HPDE6-E6E7 (cell line): Measurements from ENCODE around the gene FGD2.

Experiments used
- DNase-seq: peaks from one replicate; pipeline ENCODE4 v3.0.0; 2011; ENCODE audit warnings: missing footprints; ENCODE audit errors: extremely low spot score

The FGD2 gene

DNA sequence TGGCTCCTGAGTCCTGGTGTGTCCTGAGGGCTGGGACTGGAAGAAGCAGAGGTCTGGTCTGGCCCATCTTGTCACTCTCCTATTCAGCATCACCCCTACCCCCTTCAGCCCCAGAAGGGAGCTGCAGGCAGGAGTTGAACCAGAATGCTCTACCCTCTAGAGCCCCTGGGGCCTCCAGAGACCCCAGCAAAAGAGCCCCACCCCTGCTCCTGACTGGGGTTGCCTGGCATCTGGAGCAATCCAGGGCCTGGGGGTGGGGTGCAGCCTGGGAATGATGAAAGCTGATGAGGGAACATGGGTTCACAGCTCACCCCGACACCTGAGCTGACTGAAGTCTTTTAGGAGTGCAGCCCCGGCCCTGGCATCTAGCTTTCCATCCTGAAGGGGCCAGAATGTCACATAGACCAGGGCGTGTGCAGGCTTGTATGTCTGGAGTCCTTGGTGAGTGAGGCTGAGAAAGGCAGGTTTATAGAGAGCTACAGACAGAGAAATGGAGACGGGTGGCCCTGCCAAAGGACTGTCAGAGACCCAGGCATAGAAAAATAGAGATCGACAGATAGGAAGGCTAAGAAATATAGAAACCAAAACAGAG lies 12.2 kb downstream of the FGD2 start:
- no peak for DNase-seq

GRCh38 chr6:37018198-37019064 lies 13.0 kb downstream of the FGD2 start:
- DNase-seq = peak; percentile 86

- no peak for DNase-seq
These were observed 13.6 kb downstream of the FGD2 start for GRCh38 chr6:37019065-37019450.

GRCh38 chr6:37020381-37020780 lies 14.9 kb downstream of the FGD2 start:
- no peak for DNase-seq

GRCh38 chr6:37020812-37021211 lies 15.4 kb downstream of the FGD2 start:
- DNase-seq = no peak

DNA sequence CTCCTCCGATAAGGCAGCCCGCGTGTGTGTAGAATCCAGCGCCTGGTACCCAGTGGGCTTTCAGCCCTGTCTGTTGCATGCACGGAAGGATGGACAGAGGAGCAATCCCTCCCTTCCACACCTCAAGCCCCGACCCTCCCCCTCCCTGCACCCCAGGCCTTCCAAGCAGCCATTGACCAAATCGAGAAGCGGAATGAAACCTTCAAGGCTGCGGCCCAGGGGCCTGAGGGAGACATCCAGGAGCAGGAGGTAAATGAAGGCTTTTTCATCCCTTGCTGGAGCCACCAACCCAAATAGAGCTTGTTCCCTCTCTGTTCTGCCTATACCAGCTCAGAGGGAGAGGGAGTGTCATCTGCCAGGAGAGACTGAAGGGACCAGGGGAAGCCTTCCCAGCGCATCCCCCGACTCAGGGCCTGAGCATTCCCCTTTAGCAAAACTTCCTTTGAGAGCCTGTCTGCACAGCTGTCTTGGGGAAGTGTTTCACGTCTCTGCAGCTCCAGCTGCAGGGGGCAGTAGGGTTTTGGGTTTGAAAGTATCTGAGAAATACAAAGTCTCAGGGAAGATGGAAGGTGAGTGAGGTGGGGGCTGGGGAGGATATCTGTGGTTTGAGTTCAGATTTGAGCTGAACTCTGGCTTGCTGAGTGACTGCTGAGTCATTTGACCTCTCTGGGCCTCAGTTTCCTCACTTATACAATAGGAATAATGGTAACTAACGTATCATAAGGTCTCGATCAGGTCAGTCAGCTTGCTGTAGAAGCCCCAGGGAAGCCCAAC lies 16.1 kb downstream of the FGD2 start:
- no peak for DNase-seq

DNA sequence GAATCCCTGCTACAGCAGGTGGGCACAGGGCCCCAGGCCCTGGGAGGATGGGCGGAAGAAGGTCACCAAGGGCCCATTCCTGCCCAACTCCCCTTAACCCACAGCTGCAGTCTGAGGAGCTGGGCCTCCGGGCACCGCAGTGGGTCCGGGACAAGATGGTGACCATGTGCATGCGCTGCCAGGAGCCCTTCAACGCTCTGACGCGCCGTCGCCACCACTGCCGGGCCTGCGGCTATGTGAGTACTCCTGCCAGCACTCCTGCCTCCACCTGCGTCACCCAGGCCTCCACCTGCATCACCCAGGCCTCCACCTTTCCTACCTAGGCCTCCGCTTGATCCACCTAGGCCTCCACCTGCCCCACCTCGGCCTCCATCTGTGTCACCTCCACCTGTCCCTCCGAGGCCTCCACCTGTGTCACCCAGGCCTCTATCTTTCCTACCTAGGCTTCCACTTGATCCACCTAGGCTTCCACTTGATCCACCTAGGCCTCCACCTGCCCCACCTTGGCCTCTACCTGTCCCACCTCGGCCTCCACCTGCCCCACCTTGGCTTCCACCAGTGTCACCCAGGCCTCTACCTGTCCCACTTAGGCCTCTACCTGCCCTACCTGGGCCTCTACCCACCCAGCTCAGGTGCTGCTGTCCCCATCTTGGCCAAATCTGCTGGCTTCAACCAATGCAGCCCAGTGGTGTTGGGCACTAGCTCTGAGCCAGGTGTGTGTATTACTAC lies 16.8 kb downstream of the FGD2 start:
- no peak for DNase-seq

DNA sequence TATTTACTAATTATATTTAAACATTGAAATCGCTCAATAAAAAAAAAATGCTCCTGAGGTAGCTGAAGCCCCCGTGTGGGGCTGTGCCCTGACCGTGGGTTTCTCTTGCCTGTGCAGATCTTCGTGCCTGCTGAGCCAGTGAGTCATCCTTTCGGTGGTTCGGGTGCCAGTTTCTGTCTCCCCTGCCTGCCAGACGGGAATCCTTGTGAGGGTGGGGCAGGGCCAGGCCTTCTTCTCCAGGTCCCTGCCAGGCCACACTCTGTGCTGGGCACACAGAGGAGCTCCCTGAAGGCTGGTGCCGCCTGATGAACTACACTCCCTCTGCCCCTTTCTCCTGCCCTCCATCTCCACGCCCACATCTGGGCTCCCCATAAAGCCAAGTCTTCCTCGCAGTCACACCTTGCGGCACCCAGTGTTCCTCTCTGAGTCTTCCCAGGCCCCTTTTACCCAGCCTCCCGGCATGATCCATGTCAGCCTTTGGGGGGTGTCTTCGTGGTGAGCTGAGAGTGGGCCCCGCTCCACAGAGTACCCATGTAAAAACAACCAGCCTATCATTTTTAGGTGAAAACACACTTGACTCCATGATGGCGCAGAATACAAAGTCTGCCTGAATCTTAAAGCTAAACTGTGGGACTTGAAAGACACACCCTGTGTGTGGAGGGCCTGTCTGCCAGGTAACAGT lies 19.3 kb downstream of the FGD2 start:
- DNase-seq = peak; percentile 89

- no peak for DNase-seq
These were observed 20.4 kb downstream of the FGD2 start for GRCh38 chr6:37025621-37026466.

DNA sequence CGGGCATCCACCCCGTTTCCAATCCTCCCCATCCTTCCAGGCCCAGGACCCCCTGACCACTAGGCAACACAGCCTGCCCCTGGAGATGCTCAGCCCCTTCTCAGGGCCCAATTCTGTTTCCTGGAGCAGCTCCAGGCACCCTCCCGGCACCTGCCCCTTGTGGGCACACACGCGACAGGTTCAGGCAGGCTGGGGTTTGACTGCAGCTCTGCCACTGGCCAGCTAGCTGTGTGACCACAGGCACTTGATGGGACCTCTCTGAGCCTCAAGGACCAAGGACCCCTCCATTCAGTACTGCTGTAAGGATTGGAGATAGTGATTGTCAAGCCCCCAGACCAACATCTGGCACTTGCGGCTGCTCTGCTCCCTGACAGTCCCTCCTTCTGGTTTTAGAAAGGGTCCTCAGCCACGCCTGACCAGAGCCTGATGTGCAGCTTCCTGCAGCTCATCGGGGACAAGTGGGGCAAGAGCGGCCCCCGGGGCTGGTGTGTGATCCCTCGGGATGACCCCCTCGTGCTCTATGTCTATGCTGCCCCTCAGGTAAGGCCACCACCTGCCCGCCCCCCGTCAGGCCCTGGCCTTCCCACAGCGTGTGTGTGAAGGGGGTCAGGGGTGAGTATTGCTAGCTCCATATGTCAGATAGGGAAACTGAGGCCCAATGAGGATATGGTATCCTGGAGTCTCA lies 21.7 kb downstream of the FGD2 start:
- DNase-seq = no peak

DNA sequence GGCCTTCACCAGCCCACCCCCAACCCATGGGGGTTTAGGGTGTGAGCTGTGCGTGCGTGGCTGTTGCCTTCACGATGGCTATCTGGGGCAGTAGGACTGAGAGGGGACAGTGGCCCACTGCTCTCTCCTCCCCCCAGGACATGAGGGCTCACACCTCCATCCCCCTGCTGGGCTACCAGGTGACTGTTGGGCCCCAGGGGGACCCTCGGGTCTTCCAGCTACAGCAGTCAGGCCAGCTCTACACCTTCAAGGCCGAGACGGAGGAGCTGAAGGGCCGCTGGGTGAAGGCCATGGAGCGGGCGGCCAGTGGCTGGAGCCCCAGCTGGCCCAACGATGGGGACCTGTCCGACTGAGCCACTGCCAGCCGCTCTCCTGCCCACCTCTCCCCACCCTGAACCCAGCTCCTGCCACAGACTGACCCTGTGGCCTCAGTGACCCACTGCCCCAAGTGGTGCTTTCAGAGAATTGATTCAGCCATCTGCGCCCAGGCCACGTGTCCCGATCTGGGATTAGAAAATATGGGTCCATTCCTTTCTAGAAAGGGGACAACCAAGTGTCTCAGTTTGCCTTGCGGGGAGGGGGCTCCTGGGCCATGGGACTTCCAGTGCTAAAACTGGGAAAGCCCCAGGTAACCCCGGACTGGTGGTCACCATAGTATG lies 22.5 kb downstream of the FGD2 start:
- no peak for DNase-seq

- DNase-seq = peak; percentile 64
These were observed 24.0 kb downstream of the FGD2 start for GRCh38 chr6:37029249-37029971.

DNA sequence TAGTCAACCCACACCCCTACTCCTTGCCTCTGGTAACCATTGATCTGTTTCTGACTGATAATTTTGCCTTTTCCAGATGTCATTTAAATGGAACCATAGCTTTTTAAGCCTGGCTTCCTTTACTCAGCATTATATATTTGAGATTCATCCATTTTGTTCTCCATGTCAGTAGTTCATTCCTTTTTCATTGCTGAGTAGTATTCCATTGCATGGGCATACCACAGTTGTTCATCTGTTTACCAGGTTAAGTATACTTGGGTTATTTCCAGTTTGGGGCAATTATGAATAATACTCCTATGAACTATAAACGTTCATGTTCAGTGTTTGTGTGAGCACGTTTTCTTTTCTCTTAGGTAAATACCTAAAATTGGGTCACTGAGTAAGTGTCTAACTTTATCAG lies 25.1 kb downstream of the FGD2 start:
- DNase-seq = no peak

GRCh38 chr6:37032239-37032638 lies 26.8 kb downstream of the FGD2 start:
- no peak for DNase-seq

DNA sequence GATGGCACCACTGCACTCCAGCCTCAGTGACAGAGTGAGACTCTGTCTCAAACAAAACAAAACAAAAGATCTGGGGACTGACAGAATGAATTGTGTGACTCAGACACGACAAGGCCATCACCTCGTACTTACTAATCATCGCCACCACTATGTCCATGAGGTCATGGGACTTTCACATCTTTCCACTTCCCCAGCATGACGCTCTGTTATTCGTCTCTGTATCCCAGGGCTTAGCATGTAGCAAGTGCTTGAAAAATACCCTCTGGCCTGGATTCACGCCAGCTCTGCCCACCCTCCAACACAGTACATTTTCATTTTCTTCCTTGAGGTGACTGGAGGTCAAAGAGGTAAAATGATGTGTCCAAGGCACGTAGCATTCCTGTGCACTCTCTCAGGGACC lies 27.8 kb downstream of the FGD2 start:
- no peak for DNase-seq

GRCh38 chr6:37033819-37034795 lies 28.7 kb downstream of the FGD2 start:
- no peak for DNase-seq

- no peak for DNase-seq
These were observed 30.7 kb downstream of the FGD2 start for GRCh38 chr6:37036146-37036545.
